Endothelial cell of umbilical vein (primary cell): Measurements from ENCODE around the gene DALRD3. TPM values are rescaled to one million over a fixed set of nuclear protein-coding genes. Genes with fewer than 3 reads are reported as not detected.
A peak's percentile ranks its signal among the peaks of the same experiment; 100 is the strongest.

Experiments
- BruUV-seq: library from RNA; stranded (reverse); fragments of 400-500 nt; replicated peaks from 2 replicates; lab custom pipeline; 2021; lab: Mats Ljungman, UMichigan
- CTCF ChIA-PET: fragments of 300-600, 350-600 bp; sonication (Branson Sonifier 250); formaldehyde crosslinking; loops from one replicate; lab custom pipeline; 2021; ENCODE audit warnings: antibody characterized with exemption, inconsistent platforms; lab: Charles Lee
- POLR2A ChIA-PET: fragments of 300-600, 350-600 bp; sonication (Branson Sonifier 250); formaldehyde crosslinking; loops from one replicate; lab custom pipeline; 2021; ENCODE audit warnings: antibody characterized with exemption, inconsistent platforms; lab: Charles Lee
- DNase-seq: peaks from one replicate; pipeline ENCODE4 v3.0.0-alpha.2; 2011; ENCODE audit warnings: low read depth, low spot score
- FAIRE-seq: peaks from 2 replicates; lab custom pipeline; 2011; peaks lifted over from hg19 to GRCh38; lab: Jason Lieb, UNC
- H2AFZ ChIP-seq: 2 replicates; pipeline ENCODE4 v1.6.0; 2012; ENCODE audit warnings: low read depth, low read length, control low read depth, inconsistent platforms
- H3K27ac ChIP-seq: 2 replicates; pipeline ENCODE4 v1.5.1; 2011; ENCODE audit warnings: low read depth, mild to moderate bottlenecking, control low read depth, low read length, moderate library complexity; ENCODE audit not compliant: insufficient read depth
- H3K27me3 ChIP-seq, 2 experiments: 2 replicates each; pipeline versions ENCODE4 v1.6.0 to v1.6.1; 2011; ENCODE audit warnings: low read length in 2 of 2, mixed read lengths in 1 of 2; ENCODE audit not compliant: control insufficient read depth in 2 of 2, insufficient read depth in 2 of 2
- H3K36me3 ChIP-seq, 2 experiments: 2 replicates in 1 of 2; 3 replicates in 1 of 2; pipeline ENCODE4 v1.5.1; 2011; ENCODE audit warnings: low read length in 2 of 2, mild to moderate bottlenecking in 1 of 2, moderate library complexity in 1 of 2; ENCODE audit not compliant: control insufficient read depth in 2 of 2, insufficient read depth in 2 of 2; ENCODE audit errors: extremely low read depth in 1 of 2
- H3K4me1 ChIP-seq: 3 replicates; pipeline ENCODE4 v1.5.1; 2011; ENCODE audit warnings: mild to moderate bottlenecking, low read length; ENCODE audit not compliant: control insufficient read depth, insufficient read depth; ENCODE audit errors: extremely low read depth
- H3K4me2 ChIP-seq: 2 replicates; pipeline ENCODE4 v1.6.1; 2011; ENCODE audit warnings: low read length, control low read depth, mixed read lengths; ENCODE audit not compliant: insufficient read depth
- H3K4me3 ChIP-seq, 3 experiments: fragments of 200-600 bp in 1 of 3; sonication (generic), shearing (Covaris generic) in 1 of 3; replicated peaks in 1 of 3; 2 replicates each; pipeline ENCODE4 v1.5.1; 2011 to 2016; ENCODE audit warnings: control low read depth in 3 of 3, low read length in 3 of 3, mild to moderate bottlenecking in 2 of 3, inconsistent platforms in 1 of 3, low read depth in 1 of 3, moderate library complexity in 1 of 3; ENCODE audit not compliant: insufficient read depth in 1 of 3
- H3K79me2 ChIP-seq: 2 replicates; pipeline ENCODE4 v1.6.0; 2012; ENCODE audit warnings: low read length, inconsistent platforms; ENCODE audit not compliant: control insufficient read depth, insufficient read depth
- H3K9ac ChIP-seq: replicated peaks from 2 replicates; pipeline ENCODE3; 2011; ENCODE audit warnings: low read length, control low read depth; ENCODE audit not compliant: insufficient read depth; ENCODE audit errors: extremely low read depth
- H3K9me1 ChIP-seq: replicated peaks from 3 replicates; pipeline ENCODE4 v1.6.0; 2011; ENCODE audit warnings: mild to moderate bottlenecking, low read length; ENCODE audit not compliant: control insufficient read depth, insufficient read depth; ENCODE audit errors: extremely low read depth
- H3K9me3 ChIP-seq: replicated peaks from 2 replicates; pipeline ENCODE4 v1.5.1; 2012; ENCODE audit warnings: low read length, inconsistent platforms; ENCODE audit not compliant: control insufficient read depth, insufficient read depth
- H4K20me1 ChIP-seq: replicated peaks from 2 replicates; pipeline ENCODE3; 2011; ENCODE audit warnings: mild to moderate bottlenecking, low read length; ENCODE audit not compliant: control insufficient read depth, insufficient read depth; ENCODE audit errors: extremely low read depth
- FOS ChIP-seq: IDR thresholded peaks from 2 replicates; pipeline ENCODE4 v1.6.1; 2011; ENCODE audit warnings: mild to moderate bottlenecking, low read length, moderate library complexity, borderline replicate concordance; ENCODE audit not compliant: insufficient read depth
- JUN ChIP-seq: IDR thresholded peaks from 2 replicates; pipeline ENCODE4 v1.6.1; 2011; ENCODE audit warnings: borderline replicate concordance, low read depth; ENCODE audit not compliant: insufficient read length, insufficient read depth
- MAX ChIP-seq: IDR thresholded peaks from 2 replicates; pipeline ENCODE4 v1.6.1; 2011; ENCODE audit not compliant: insufficient read depth, insufficient read length
- MYC ChIP-seq: IDR thresholded peaks from one replicate; pipeline ENCODE4 v1.6.1; 2011; ENCODE audit warnings: mild to moderate bottlenecking, low read depth, low read length
- dilution Hi-C: fragments of 300-500 bp; cut with MboI; formaldehyde crosslinking; loops from one replicate; pipeline ENCODE4 v1.15.0; 2019; ENCODE audit warnings: low sequenced_read_pairs; ENCODE audit not compliant: extremely low pct_ligation_motif_present
- intact Hi-C: fragments of 100-400 bp; cut with micrococcal nuclease; formaldehyde crosslinking; loops from one replicate; pipeline ENCODE4 v1.10.0; 2022
- polyA plus RNA-seq, 4 experiments: library from polyadenylated mRNA; depleted of rRNA in 3 of 4; stranded (reverse) in 3 of 4; unstranded in 1 of 4; fragments of >200 nt; gene quantifications; 2 replicates each; pipeline versions ENCODE4 v1.2.1 to v1.2.3, GENCODE V29; 2011 to 2012; ENCODE audit warnings: missing spikeins in 1 of 4
- total RNA-seq: library from RNA; stranded (reverse); gene quantifications from 2 replicates; pipeline ENCODE4 v1.2.3, GENCODE V29; 2021

DALRD3 gene
- total and polyA plus RNA-seq, 2 donors (not counting 3 experiments of a cell fraction or from before 2014, with no cell fraction given): 22.7 to 60.8 TPM

DNA sequence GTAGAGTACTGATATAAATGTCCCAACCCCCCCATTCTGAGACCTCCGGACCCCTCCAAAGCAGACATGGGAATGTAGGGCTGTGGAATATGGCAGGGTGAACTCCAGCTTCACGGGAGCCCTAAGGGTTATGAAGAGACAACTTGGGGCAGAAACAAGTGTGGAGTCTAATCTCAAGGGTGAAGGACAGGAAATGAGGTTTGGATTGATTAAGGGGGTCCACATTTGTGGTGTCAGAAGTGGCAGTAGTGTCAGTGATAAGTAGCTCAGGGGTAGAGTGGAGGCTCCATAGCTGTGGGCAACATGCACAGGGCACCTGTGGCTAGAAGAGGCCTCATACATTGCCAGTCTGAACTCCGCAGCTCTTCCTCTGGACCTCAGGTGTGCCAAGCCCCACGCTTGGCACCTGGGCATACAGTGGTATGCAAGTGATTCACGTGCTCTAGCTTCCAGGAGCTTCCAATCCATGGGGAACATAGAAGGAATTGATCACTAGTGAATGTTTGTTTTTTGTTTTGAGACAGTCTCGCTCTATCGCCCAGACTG is 32.5 kb downstream of the DALRD3 start:
- H3K9me3 ChIP-seq: no peaks in the 10 kb centered on the region
- peaks cover 14% of the 10 kb centered on the region for H3K4me1 ChIP-seq
- H3K27me3 ChIP-seq: no peaks in the 10 kb centered on the region
- H3K4me3 ChIP-seq: no peak overlapping the region
- no peak for DNase-seq
- no TSS peak for BruUV-seq
- no peaks in the 10 kb centered on the region for H4K20me1 ChIP-seq
- H3K36me3 ChIP-seq: peaks cover 11 to 19% of the 10 kb centered on the region in 2 experiments
- dilution Hi-C loops (no loop called here), intact Hi-C loops (no loop called here)
- H3K79me2 ChIP-seq: peaks cover 7% of the 10 kb centered on the region
- ChIA-PET CTCF (interaction anchor here (1.0 to 8.8 kb wide), 4 partner anchors 23 to 193 kb away, joined by 4 to 254 read pairs (median 66); partner anchors contain the start of genes DALRD3, NDUFAF3 and WDR6), POLR2A (no interaction called here)
- FAIRE-seq: no peak
- no peak for TF ChIP-seq MYC
- no peak for TF ChIP-seq JUN
- H3K27ac ChIP-seq: no peak overlapping the region
- no peak overlapping the region for H3K4me2 ChIP-seq
- H3K9ac ChIP-seq: no peak overlapping the region
- H2AFZ ChIP-seq: no peak overlapping the region
- no peaks in the 10 kb centered on the region for H3K9me1 ChIP-seq

DNA sequence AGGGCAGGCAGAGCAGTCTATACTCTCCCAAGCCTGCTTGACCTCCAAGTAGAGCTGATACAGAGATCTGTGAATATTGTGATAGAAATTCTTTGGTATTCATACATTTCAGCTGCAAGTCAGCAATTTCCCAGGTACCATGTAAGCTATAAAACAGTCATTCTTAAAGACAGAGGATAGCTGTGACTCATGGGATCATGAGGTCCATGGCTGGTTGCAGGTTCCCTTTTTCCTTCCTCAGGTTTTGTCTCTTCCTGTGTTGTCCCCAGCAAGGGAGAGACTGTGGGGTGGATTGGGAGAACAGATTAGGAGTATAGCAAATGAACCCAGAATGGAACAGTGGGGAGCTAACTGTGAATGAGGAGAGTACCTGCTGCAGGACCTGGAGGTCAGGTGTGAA is 33.7 kb downstream of the DALRD3 start:
- intact Hi-C loops: no loop called here
- CTCF ChIA-PET: interaction anchor here (0.9 to 8.8 kb wide), 4 partner anchors 11 to 464 kb away, joined by 3 to 254 read pairs (median 4); partner anchors contain the start of genes QRICH1 and WDR6

More for the DNA sequence above, 33.7 kb downstream of the DALRD3 start:
- peaks cover 12% of the 10 kb centered on the region for H3K4me1 ChIP-seq
- H3K9me1 ChIP-seq: no peaks in the 10 kb centered on the region
- no TSS peak for BruUV-seq
- peaks cover 17 to 27% of the 10 kb centered on the region in 2 experiments for H3K36me3 ChIP-seq
- H3K9ac ChIP-seq: no peak overlapping the region
- FAIRE-seq (peak; percentile 70), DNase-seq (peak; percentile 14)
- H4K20me1 ChIP-seq: no peaks in the 10 kb centered on the region
- H3K4me3 ChIP-seq: no peak overlapping the region
- TF ChIP-seq FOS: no peak
- no peak for TF ChIP-seq MAX
- no peaks in the 10 kb centered on the region for H3K9me3 ChIP-seq
- dilution Hi-C loops: no loop called here
- no peaks in the 10 kb centered on the region for H3K27me3 ChIP-seq
- H2AFZ ChIP-seq: no peak overlapping the region
- POLR2A ChIA-PET: no interaction called here
- H3K27ac ChIP-seq: no peak overlapping the region
- H3K4me2 ChIP-seq: no peak overlapping the region
- no peaks in the 10 kb centered on the region for H3K79me2 ChIP-seq
